ENCODE data around the gene TSPAN5.

The TSPAN5 gene

DNA sequence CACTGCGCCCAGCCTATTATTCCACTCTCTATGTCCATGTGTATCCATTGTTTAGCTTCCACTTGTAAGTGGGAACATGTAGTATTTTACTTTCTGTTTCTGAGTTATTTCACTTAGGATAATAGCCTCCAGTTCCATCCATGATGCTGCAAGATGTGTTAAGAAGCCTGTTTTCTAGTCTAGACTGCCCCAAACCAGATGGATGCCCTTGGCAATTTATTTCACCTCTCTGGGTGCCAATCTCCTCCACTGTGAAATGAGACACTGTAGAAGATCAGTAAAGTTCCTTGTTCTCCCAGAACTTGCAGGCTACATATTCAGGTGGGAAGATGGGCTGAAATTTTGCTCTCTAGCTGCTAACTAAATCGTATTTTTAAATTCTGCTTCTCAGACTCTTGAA, 72.8 kb downstream of the TSPAN5 start:
- no peak for DNase-seq

DNA sequence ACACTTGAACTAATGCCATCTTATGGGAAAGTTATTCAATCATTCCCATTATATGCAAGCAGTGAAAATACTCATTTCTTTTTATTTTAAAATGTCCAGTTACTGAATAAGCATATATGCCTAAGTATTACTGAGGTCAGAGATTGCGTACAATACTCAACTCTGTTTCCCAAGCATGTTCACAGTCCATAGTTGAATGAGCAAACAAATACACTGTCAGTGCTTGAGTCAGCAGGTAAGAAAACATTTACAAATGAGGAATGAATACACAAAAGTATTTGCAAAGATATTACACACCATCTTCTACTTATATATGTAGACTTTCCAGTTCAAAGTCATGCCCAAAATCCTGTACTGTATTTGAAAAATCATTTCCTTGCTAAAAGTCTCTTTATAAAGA, 74.1 kb downstream of the TSPAN5 start:
- DNase-seq, result no peak

DNA sequence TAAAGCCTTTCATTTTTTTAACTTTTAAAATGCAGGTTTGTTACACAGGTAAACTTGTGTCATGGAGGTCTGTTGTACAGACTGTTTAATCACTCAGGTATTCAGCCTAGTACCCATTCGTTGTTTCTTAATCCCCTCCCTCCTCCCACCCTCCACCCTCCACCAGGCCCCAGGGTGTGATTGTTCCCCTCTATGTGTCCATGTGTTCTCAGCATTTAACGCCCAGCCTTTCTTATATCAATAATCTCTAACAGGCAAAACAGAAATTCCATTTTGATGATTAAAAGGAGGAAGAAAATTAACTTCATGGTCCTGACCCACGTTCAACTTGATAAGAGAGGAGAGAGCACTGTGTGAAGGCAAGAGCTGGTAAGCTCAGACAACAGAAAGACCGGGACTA, 75.1 kb downstream of the TSPAN5 start:
- no peak for DNase-seq

DNA sequence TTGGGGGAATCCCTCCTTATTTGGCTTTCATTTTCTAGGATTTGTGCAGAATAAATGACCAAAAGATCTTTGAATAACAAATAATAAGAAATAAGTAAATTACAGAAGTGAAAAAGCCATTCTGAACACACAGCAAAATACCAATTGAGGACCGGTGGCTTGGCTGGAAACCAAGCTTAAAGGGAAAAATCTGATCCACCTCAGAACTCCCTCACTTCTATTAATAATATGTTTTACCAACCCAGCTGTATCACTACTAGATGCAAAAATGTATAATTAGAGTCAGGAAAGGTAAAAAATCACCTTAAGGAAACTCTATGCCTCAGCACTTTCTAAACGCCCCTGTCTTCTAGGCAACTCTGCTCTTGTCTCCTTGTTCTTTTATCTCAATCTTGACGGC, 77.3 kb downstream of the TSPAN5 start:
- DNase-seq, result no peak

DNA sequence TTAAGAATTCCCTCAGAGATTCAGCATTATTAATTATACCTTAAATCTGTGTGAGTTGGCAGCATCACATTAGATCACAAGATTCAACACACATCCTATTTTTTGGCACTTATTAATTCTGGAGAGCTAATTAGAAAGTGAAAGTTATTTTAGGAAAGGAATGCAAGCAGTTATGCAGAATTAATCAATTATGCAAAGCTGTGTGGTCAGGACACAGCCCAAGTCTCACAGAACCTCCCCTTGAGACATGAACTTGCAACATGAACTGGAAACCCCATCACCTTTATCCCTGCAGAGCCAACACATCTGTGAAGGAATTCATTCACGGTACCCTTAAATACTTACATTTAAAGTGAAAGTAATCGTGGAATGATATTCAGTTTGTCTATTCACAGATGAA, 80.5 kb downstream of the TSPAN5 start:
- DNase-seq, result no peak

DNA sequence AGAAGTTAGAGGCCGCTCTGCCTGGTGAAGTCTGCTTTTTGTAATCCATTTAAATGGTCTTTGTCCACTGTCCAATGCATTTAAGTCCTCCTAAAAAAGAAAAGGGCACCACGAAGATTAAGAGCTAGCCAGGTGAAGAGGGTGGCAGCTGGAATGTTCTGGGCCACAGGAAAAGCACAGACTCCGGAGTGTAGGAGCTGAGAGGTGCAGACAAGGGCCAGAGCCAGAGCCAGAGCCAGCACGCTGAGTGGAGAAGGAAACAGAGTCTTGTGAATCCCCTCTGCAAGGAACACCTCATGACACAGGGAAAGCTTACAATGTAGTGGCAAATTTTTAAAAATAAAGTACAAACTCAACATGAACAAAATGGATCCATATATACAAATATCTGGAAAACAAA, 83.6 kb downstream of the TSPAN5 start:
- no peak for DNase-seq

DNA sequence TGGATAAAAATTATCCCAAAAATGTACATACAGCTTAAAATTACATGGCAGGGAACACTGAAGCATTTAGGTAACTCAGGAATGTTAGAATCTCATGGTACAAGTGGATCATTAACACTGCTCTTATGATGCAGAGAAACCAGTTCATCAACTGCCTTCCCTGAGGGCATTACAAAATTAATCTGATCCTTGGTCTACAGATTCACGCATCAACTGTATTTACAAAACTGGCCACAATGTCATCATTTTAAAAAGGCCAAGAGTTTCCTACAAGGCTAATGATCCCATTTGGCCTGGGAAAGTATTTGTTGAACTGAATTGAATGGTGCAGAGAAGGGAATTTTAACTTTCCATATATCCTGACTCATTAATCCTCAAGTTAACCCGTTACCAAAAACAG, 84.6 kb downstream of the TSPAN5 start:
- no peak for DNase-seq

DNA sequence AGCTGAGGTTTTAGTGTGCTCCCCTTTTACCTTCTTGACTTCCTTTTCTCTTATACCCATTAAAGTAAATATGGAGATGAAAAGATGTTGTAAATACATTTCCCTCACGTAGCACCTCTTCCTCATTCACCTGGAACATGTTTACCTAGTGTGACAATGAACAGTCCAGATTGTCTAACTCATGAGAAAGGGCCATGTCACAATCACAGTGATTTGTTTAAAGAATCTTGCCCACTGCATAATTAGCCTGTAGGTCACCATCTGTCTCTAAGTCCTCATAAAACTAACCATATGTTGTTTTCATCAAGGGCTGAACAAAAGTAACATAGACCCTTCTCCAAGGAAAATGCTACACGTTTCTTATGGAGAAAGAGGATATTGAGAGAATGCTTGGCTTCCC, 85.7 kb downstream of the TSPAN5 start:
- DNase-seq, result peak in 1 of 14 donors; percentile 87

DNA sequence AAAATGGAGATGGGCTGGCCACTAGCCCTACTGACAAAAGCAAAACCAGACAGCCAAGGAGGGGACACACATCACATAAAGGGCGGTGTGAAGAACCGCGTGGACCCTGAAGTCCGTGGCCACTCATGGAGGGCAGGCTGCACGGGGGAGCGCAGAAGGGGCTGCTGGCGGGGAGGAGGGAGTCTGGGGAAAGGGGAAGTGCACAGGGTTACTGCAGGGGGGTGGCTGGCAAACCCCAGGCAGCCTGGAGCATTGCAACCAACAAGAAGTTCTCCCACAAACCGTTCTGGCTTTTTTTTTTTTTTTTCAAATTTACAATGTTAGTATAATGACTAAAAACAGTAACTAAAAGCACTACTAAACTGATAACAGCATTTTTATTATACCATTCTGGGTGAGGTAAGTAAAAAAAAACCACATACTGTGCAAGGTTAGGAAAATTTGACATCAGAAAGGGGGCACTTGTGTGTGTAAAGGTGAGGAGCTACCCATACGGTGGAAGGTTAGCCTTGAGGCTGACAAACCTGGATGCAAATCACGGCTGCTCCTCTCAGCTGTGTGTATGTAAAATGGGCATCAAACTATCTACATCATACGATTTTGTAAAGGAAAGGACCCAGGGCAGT, 87.1 kb downstream of the TSPAN5 start:
- no peak for DNase-seq

DNA sequence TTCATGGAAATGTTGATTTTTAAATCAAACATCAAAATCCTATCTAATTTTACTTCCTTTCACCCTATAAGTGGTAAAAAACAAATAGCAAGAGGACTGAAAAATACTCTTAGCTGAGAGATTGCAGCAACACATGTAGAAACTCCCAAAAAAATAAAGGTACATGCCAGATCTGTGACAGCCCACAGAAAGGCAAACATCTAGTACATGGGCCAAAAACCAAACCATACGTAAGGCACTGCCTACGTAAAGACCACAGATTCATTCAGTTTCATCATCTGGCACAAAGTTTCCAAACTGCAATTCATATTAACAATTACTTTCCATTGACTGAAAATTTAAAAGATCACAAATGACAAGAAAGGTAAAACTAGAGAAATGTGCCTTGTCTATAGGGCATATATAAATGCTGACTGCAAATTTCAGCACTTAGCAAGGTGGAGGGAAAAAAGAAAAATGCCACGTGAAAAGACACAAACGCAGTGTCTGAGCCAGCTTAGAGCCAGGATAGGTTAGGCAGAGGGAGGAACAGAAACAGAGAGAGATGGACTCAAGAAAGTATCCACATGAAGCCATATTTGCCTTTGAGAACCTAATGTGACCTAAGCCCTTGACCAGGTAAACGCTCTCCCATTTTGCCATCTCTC, 88.1 kb downstream of the TSPAN5 start:
- no peak for DNase-seq

DNA sequence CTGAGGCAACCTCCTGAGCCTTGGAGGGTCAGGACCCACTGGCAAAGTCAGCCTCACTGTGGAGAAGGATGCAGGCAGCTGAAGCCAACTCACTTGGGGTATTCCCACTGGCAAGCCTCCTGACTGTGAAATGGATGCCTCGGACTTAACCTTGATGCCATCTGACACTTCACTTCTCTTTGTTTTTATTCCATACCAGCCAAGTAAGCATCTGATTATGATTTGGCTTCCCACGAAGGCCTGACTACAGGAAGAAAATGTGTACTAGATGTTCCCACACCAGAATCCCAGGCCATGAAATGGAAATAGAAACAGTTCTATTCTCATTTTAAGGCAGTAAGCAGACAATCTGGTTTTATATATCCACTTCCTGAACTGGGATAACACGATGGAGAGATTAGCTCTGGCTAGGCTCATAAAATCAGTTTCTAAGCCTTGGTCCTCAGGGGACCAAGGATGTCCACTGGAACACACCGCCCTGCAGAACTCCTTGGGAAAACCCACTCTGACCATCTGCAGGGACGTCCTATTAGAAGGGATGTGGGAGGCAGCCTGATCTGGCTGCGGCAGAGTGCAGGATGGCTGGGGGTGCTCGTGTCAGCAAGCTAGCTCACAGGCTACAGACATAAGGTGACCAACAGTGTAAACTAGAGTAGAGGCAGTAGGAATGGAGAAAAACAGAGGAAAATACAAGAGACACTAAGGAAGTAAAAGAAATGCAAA, 89.3 kb downstream of the TSPAN5 start:
- DNase-seq, result peak in 1 of 14 donors; percentile 96

DNA sequence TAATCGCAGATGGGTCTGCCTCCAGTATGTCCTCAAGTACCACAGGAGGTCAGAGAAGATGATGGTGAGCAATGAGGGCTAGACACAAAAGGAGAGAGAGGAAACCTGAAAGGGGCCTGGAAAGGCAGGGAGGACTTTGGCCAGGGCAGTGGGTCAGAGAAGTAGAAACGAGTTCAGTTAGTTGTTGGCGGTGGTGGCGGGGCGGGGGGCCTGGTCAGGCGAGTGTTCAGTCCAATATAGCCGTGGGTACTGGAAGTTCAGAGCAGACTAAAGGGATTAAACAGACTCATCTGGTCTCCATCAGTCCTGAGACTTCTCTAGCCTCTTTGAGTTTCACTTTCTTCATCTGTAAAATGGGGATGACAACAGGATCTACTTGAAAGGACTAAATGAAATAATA, 90.8 kb downstream of the TSPAN5 start:
- no peak for DNase-seq

DNA sequence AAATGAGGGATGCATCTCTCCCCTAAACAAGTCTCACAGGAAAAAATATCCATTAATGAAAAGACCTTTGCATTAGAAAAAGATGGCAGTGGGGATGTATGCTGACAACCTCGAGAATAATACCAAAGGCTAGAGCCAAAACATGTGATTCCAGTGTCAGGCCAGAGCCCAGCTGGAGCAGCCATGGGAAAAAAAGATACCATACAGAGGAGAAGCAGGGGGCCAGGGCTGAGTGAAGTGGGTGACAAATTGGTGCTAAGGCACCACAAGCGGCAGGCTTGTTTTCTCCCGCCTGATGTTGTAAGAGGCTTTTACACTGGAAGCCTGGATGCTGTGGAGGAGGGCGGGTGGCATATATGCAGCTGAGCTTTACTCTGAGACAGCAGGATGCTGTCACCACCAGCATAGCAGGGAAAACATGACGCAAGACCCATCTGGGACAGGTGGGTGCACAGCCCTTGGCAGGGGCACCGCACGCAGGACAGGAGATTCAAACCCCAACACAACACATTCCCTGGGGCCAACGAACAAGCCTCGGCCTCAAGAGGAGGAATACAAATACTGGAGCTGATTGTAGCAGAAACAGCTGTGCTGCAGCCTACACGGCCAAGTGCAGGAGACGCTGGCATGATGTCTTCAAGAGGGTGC, 91.9 kb downstream of the TSPAN5 start:
- DNase-seq, result peak in 11 of 14 donors; percentile 16 to 83 (median 66)

DNA sequence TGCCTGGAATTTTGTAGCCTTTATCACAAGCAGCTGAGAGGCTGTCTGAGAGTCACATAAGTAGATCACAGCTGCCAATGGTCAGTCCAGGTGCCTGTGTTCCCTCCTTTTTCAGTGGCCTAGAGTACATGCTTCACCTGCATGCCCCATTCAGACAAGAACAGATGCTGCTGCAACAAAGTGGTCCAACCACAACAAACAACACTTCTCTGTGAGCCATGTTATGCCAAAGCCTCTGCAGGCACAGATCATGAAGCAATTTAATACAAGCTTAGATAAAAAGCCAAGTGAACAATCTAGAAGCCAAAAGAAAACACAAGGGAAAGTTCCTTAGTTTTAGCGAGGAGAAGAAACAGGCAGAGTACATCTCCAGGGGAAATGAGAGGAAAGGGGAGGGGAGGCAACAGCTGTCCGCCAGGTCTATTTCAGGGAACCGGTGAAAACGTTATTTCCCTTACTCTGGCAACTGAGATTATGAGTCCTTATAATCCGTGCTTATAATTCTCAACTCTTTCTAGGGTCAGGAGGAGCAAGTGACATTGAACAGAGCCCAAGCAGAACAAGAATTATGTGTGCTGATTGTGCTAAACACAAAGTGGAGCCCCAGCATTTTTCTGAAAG, 92.6 kb downstream of the TSPAN5 start:
- DNase-seq, result peak in 1 of 14 donors; percentile 7

DNA sequence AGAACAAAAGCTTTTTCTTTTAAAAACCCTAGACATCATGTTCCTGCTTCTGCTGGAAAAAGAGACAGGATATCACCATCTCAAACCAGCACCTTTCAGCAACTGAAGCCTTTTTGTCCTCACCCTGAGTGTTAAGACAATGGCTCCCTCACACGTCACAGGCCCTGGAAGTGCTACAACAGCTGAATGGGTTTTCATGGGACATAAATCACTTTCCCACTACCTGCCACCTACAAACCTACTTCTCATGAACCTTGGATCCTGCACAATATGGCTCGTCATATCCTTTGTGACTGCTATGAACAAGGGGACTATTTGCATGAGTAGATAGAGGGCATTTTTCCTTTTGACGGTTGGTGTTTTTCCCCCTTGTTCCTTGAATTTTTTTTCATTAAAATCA, 93.6 kb downstream of the TSPAN5 start:
- DNase-seq, result peak in 1 of 14 donors; percentile 17

DNA sequence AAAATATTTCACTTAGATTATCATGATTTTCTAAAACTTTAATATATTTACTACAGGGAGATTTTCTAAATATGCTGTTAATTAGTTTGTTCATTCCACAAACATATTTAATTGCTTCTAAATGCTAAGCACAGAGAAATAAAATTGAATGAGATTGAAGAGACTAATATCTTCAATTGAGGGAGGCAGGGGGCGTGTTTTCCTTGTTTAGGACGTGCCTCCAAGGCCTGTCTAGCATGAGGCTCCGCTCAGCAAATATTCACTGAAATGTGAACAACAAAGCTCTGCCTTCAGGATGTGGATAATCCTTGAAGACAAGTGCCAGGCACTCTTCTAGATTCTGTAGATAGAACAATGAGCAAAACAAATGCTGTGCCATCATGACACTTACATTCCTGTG, 98.1 kb downstream of the TSPAN5 start:
- DNase-seq, result no peak

DNA sequence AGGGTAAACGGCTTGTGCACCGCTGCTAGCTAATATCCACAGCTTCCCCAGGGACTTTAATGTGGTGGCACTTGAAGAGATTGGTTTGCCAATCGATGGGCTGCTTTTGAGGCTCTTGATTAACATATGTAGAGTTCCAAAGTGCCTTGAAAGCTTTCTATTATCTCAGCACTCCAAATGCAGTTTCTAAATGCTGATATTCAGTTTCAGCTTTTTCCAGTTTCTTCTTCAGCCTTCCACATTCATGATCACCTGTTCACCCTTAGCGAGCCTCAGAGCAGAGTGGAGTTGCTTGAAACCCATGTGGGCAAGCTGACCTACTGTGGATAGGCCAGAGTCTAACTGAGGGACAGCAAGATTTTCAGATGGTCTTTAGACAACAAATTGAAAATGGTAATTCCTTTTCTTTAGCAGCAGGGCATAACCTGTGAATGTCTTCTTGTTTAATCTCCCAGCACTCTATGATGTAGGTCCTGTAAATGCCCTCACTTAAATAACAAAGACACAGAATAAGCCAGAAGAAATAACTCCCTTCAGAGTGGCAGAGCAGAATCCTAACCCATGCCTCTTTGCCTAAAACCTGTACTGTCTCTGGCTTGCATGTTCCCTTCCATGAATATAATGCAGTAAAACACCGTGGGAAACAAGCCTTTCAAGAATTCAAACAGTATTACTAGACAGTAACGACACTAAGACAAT, 99.8 kb downstream of the TSPAN5 start:
- DNase-seq, result no peak

DNA sequence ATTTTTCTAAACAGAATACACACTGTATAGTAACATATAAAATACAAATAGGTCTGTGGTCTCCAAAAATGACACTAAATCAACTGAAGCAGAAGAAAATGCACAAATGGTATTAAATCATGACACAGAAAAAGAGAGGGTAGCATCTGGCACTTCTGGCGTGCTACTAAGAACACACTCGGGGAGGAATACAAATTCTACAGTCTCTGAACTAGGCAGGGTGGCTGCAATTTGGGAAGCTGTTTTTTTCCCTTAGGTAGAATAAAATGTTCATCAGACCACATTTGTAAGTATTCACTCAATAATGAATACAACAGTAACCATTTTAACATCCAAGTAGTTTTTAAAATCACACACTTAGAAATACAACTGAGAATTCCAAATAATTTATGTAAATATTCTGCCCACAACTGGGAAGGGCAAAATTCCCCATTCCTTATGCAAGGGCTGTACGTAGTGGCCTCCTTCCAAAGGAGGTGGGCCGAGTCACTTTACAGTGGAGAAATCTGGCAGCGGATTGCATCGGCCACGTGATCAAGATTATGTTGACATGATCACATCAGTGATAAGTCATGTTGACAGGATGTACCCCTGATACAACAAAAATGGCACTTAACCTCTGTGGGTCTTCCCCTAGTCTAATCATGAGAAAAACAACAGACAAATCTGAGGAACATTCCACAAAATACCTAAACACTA, 101.1 kb downstream of the TSPAN5 start:
- no peak for DNase-seq

DNA sequence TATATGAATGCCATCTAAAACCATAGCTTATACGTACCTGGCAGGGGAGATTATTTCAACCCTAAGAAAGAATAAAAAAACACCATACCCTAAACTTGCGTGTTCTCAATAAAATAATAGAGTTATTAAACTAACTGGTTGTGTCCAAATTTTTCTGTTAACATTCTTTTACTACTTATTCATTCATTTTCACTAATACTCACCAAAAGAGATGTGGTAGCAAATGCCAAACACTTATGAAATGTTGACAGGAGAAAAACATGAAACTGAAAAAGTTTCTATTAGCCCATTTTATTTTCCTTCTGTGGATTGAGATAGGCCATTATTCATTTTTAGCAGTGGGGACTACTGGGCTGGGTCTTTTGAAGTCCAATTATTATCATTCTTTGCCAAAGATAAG, 102.0 kb downstream of the TSPAN5 start:
- no peak for DNase-seq

DNA sequence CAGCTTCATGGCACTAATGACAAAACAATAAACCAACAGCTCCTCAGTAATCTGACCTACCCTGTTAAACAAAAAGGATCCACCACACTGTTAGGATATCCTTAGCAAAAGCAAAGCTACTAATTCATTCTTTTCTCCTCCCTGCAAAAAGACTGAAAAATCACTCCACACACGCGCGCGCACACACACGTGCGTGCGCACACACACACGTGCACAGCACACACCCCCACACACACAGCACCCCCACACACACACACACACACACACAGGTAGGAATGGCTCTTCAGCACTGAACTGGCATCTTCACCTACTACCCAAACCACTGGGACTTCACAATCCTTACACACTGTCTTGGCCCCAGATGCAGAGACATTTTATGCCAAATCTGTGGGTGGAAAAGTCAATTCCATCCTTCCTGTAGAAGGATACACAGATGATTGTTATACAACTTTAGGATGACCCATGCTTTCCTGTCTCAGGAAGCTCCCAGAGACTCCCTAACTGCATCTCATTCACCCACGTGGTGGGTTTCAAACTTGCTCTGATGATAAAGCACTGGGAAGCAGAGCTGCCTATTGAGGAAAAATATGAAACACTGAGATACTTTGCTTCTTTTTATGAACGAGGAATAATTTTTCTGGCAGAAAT, 102.5 kb downstream of the TSPAN5 start:
- DNase-seq, result no peak
